Measurements from ENCODE around the gene RAVER2. TPM values are rescaled to one million over a fixed set of nuclear protein-coding genes. Genes with fewer than 3 reads are reported as not detected.

RAVER2 gene
- total and polyA plus RNA-seq, 2 donors (not counting 1 experiment from before 2014, with no cell fraction given), result 0.82 to 1.4 TPM

GRCh38 chr1:64842224-64842623 is 97.3 kb downstream of the RAVER2 start:
- TF ChIP-seq CTCF (IDR thresholded peaks at IDR 0.05), result no peak
- TF ChIP-seq EZH2 (IDR thresholded peaks at IDR 0.05; ENCODE audit: borderline replicate concordance, insufficient read depth, low read depth, low read length, poor library complexity, severe bottlenecking), result no peak
- Histone ChIP-seq H3K27ac (ENCODE audit: low read length in 2 of 2) (peak overlapping the region in 1 of 2 donors; percentile 65), H3K4me3 (ENCODE audit: control extremely low read depth in 1 of 5, extremely low read depth in 1 of 5, insufficient read depth in 1 of 5, low read depth in 2 of 5, low read length in 4 of 5) (no peak overlapping the region), H3K4me2 (replicated peaks; ENCODE audit: low read depth, low read length, poor library complexity, severe bottlenecking) (peak overlapping the region; percentile 32), H2AFZ (ENCODE audit: insufficient read depth, low read depth, low read length, poor library complexity, severe bottlenecking) (no peak overlapping the region), H3K79me2 (ENCODE audit: control insufficient read depth, insufficient read depth, low read length) (peaks cover 11% of the 10 kb centered on the region), H3K9ac (ENCODE audit: low read length) (no peak overlapping the region), H3K9me3 (ENCODE audit: control extremely low read depth in 1 of 3, control insufficient read depth in 2 of 3, insufficient read depth in 1 of 3, low read length in 2 of 3) (no peaks in the 10 kb centered on the region), H3K36me3 (replicated peaks in 1 of 2; ENCODE audit: control extremely low read depth in 1 of 2, control insufficient read depth in 1 of 2, extremely low read depth in 1 of 2, insufficient read depth in 2 of 2, low read length in 1 of 2) (peaks cover 10 to 89% of the 10 kb centered on the region in 2 experiments), H4K20me1 (ENCODE audit: control insufficient read depth, insufficient read depth, low read length, poor library complexity, severe bottlenecking) (peaks cover 16% of the 10 kb centered on the region), H3K4me1 (ENCODE audit: control insufficient read depth in 2 of 2, insufficient read depth in 2 of 2, low read length in 2 of 2) (peaks cover 15 to 17% of the 10 kb centered on the region in 2 donors), H3K27me3 (replicated peaks in 1 of 4; ENCODE audit: control extremely low read depth in 1 of 4, control insufficient read depth in 3 of 4, insufficient read depth in 4 of 4, low read length in 3 of 4) (no peaks in the 10 kb centered on the region)
- WGBS (ENCODE audit: insufficient coverage), result 0% methylated on average over 1 of the region's 2 CpGs
- H3K4me3 Mint-ChIP-seq, result no peak overlapping the region
- ATAC-seq (ENCODE audit: low read depth) (no peak), DNase-seq (no peak)
- POLR2A ChIA-PET, result no interaction called here
- CTCF ChIA-PET, result no interaction called here
- no peaks in the 10 kb centered on the region for H3K9me3 Mint-ChIP-seq (ENCODE audit: insufficient read depth)
- peaks cover 20% of the 10 kb centered on the region for H3K4me1 Mint-ChIP-seq
- H3K27me3 Mint-ChIP-seq, result no peaks in the 10 kb centered on the region
- H3K27ac Mint-ChIP-seq, result no peak overlapping the region
- intact Hi-C loops (cut with micrococcal nuclease), result no loop called here

GRCh38 chr1:64843675-64844074 is 98.8 kb downstream of the RAVER2 start:
- ATAC-seq (ENCODE audit: low read depth) (no peak), DNase-seq (no peak)
- H3K4me3 Mint-ChIP-seq, result no peak overlapping the region
- peaks cover 8% of the 10 kb centered on the region for H3K79me2 ChIP-seq (ENCODE audit: control insufficient read depth, insufficient read depth, low read length)
- no peak overlapping the region for H2AFZ ChIP-seq (ENCODE audit: insufficient read depth, low read depth, low read length, poor library complexity, severe bottlenecking)
- H3K27me3 ChIP-seq (replicated peaks in 1 of 4; ENCODE audit: control extremely low read depth in 1 of 4, control insufficient read depth in 3 of 4, insufficient read depth in 4 of 4, low read length in 3 of 4), result no peaks in the 10 kb centered on the region
- H3K9me3 ChIP-seq (ENCODE audit: control extremely low read depth in 1 of 3, control insufficient read depth in 2 of 3, insufficient read depth in 1 of 3, low read length in 2 of 3), result no peaks in the 10 kb centered on the region
- H3K27ac Mint-ChIP-seq, result peak overlapping the region; percentile 32
- no peak overlapping the region for H3K4me2 ChIP-seq (replicated peaks; ENCODE audit: low read depth, low read length, poor library complexity, severe bottlenecking)
- intact Hi-C loops (cut with micrococcal nuclease), result no loop called here
- 94% methylated on average over 8 of the region's 9 CpGs for WGBS (ENCODE audit: insufficient coverage)
- H3K4me1 ChIP-seq (ENCODE audit: control insufficient read depth in 2 of 2, insufficient read depth in 2 of 2, low read length in 2 of 2), result peaks cover 15 to 17% of the 10 kb centered on the region in 2 donors
- ChIA-PET CTCF (no interaction called here), POLR2A (no interaction called here)
- peaks cover 16% of the 10 kb centered on the region for H4K20me1 ChIP-seq (ENCODE audit: control insufficient read depth, insufficient read depth, low read length, poor library complexity, severe bottlenecking)
- H3K4me1 Mint-ChIP-seq, result peaks cover 20% of the 10 kb centered on the region
- peak overlapping the region in 1 of 2 donors; percentile 48 for H3K27ac ChIP-seq (ENCODE audit: low read length in 2 of 2)
- no peak overlapping the region for H3K9ac ChIP-seq (ENCODE audit: low read length)
- H3K9me3 Mint-ChIP-seq (ENCODE audit: insufficient read depth), result no peaks in the 10 kb centered on the region
- no peak overlapping the region for H3K4me3 ChIP-seq (ENCODE audit: control extremely low read depth in 1 of 5, extremely low read depth in 1 of 5, insufficient read depth in 1 of 5, low read depth in 2 of 5, low read length in 4 of 5)
- H3K36me3 ChIP-seq (replicated peaks in 1 of 2; ENCODE audit: control extremely low read depth in 1 of 2, control insufficient read depth in 1 of 2, extremely low read depth in 1 of 2, insufficient read depth in 2 of 2, low read length in 1 of 2), result peaks cover 10 to 87% of the 10 kb centered on the region in 2 experiments
- no peaks in the 10 kb centered on the region for H3K27me3 Mint-ChIP-seq
- TF ChIP-seq EZH2 (IDR thresholded peaks at IDR 0.05; ENCODE audit: borderline replicate concordance, insufficient read depth, low read depth, low read length, poor library complexity, severe bottlenecking) (no peak), CTCF (IDR thresholded peaks at IDR 0.05) (no peak)
